Gastroesophageal sphincter (tissue), 3 donors: ENCODE measurements around the gene ACSM5.
"Not testable (repeated sequence)": the region's sequence is repeated elsewhere in the genome, so short reads cannot be mapped to it uniquely, and the experiment has no call there.

ENCODE experiments used
- CTCF ChIP-seq, 4 experiments: fragments of 200-600 bp in 2 of 4; fragments of 450-650 bp in 2 of 4; sonication (generic) in 1 of 4; IDR thresholded peaks; one replicate each; pipeline ENCODE4 v1.5.1; 2017 to 2019; ENCODE audit warnings: antibody characterized with exemption in 4 of 4, mild to moderate bottlenecking in 2 of 4, moderate library complexity in 2 of 4
- EP300 ChIP-seq: sonication (generic); formaldehyde crosslinking; IDR thresholded peaks from one replicate; pipeline ENCODE4 v1.6.1; 2017; ENCODE audit warnings: antibody characterized with exemption, mild to moderate bottlenecking
- POLR2A ChIP-seq, 2 donors: fragments of 450-650 bp; IDR thresholded peaks; one replicate each; pipeline ENCODE4 v1.6.1; 2017; ENCODE audit warnings: antibody characterized with exemption in 2 of 2, mild to moderate bottlenecking in 2 of 2, moderate library complexity in 1 of 2
- POLR2AphosphoS5 ChIP-seq: sonication (generic); formaldehyde crosslinking; IDR thresholded peaks from one replicate; pipeline ENCODE4 v1.6.1; 2017; ENCODE audit warnings: antibody characterized with exemption

- TF ChIP-seq EP300; POLR2A (IDR thresholded peaks at IDR 0.05); CTCF (IDR thresholded peaks at IDR 0.05); POLR2AphosphoS5: not testable (repeated sequence)
Observed at GRCh38 chr16:20430480-20430879, 21.1 kb downstream of the ACSM5 start.
